Epithelial cell of esophagus (primary cell): ENCODE measurements around the gene VASH1.
"Not testable (repeated sequence)": the region's sequence is repeated elsewhere in the genome, so short reads cannot be mapped to it uniquely, and the experiment has no call there.

Source experiments
- DNase-seq: peaks from one replicate; pipeline ENCODE4 v3.0.0; 2010; ENCODE audit warnings: low read depth
- H3K4me3 ChIP-seq: 2 replicates; pipeline ENCODE4 v1.5.1; 2011; ENCODE audit warnings: mild to moderate bottlenecking, low read length, control low read depth
- CTCF ChIP-seq: IDR thresholded peaks from 2 replicates; pipeline ENCODE4 v1.5.1; 2011; ENCODE audit warnings: low read depth, mild to moderate bottlenecking, low read length, control low read depth, inconsistent platforms; ENCODE audit not compliant: insufficient read depth; ENCODE audit errors: missing control alignments

The VASH1 gene

GRCh38 chr14:76717508-76718290 is 43.6 kb upstream of the VASH1 start:
- DNase-seq: no peak
- H3K4me3 ChIP-seq: no peak overlapping the region
- TF ChIP-seq CTCF: no peak

GRCh38 chr14:76718306-76719040 is 42.8 kb upstream of the VASH1 start:
- TF ChIP-seq CTCF: no peak
- no peak overlapping the region for H3K4me3 ChIP-seq
- no peak for DNase-seq

DNA sequence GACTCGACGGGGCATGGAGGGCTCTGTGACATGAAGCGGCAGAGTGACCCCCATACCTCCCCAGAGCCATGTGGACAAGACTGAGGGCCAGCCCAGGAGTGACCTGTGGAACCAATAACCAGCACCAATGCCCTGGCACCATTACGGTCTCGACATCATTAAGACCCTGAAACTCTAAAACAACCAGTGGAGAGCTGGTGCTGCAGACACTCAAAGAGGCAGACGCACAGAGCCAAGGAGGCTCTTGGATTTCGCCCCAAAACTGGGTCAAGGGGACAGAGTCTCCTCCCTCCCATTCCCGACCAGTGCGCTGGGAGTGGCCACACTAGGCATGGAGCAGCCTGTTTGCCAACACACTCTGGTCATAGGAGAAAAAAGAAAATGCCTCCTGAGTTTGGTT is 41.6 kb upstream of the VASH1 start:
- DNase-seq: no peak
- H3K4me3 ChIP-seq: no peak overlapping the region
- no peak for TF ChIP-seq CTCF

GRCh38 chr14:76720382-76720813 is 40.9 kb upstream of the VASH1 start:
- TF ChIP-seq CTCF: no peak
- DNase-seq: no peak
- H3K4me3 ChIP-seq: no peak overlapping the region

GRCh38 chr14:76721506-76721905 is 39.8 kb upstream of the VASH1 start:
- DNase-seq, H3K4me3 ChIP-seq: not testable (repeated sequence)

- no peak overlapping the region for H3K4me3 ChIP-seq
- DNase-seq: no peak
- no peak for TF ChIP-seq CTCF
Observed at GRCh38 chr14:76724651-76725550, 36.4 kb upstream of the VASH1 start.

DNA sequence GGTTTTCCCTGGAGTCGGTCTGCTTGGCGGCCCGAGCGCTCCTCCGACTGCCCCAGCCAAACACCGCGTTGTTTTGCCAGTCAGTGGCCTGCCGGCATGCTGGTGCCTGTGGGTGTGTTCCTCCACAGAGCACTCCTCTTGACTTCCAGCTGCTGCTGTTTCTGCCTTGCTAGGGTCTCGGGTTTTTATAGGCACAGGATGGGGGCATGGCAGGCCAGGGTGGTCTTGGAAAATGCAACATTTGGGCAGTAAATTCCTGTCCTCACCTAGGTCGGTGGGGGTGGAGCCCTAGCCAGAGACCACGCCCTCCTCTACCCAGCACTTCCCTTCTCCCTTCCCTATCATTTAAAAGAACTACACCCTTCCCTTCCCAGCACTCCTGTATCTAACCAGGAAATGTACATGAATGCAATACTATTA is 34.7 kb upstream of the VASH1 start:
- no peak for TF ChIP-seq CTCF
- no peak overlapping the region for H3K4me3 ChIP-seq
- DNase-seq: no peak
